Mesendoderm (in vitro differentiated cells): Measurements from ENCODE around the gene JMJD1C.
"Not testable (repeated sequence)": the region's sequence is repeated elsewhere in the genome, so short reads cannot be mapped to it uniquely, and the experiment has no call there.

ENCODE experiments used
- DNase-seq: peaks from one replicate; pipeline ENCODE4 v3.0.0; 2013
- H2AK5ac ChIP-seq: 2 replicates; pipeline ENCODE4 v1.6.1; 2013; ENCODE audit warnings: low read length, inconsistent platforms
- H2BK120ac ChIP-seq: 2 replicates; pipeline ENCODE4 v1.6.1; 2013; ENCODE audit warnings: low read depth, mild to moderate bottlenecking, low read length, moderate library complexity, mixed read lengths
- H2BK15ac ChIP-seq: replicated peaks from 2 replicates; pipeline ENCODE4 v1.6.1; 2013; ENCODE audit warnings: low read depth, mild to moderate bottlenecking, moderate library complexity
- H2BK5ac ChIP-seq: 2 replicates; pipeline ENCODE4 v1.6.1; 2013; ENCODE audit warnings: low read length, inconsistent platforms
- H3K18ac ChIP-seq: 2 replicates; pipeline ENCODE4 v1.6.1; 2013; ENCODE audit warnings: mild to moderate bottlenecking, low read length, mixed read lengths
- H3K23ac ChIP-seq: one replicate; pipeline ENCODE4 v1.6.1; 2013; ENCODE audit warnings: low read length
- H3K27ac ChIP-seq: 2 replicates; pipeline ENCODE4 v1.5.1; 2013; ENCODE audit warnings: low read depth, mild to moderate bottlenecking, inconsistent platforms, low read length, moderate library complexity
- H3K27me3 ChIP-seq: 2 replicates; pipeline ENCODE4 v1.6.1; 2013; ENCODE audit warnings: low read length, control low read depth, mild to moderate bottlenecking, inconsistent platforms; ENCODE audit not compliant: insufficient read depth, poor library complexity
- H3K36me3 ChIP-seq: 2 replicates; pipeline ENCODE4 v1.6.1; 2013; ENCODE audit warnings: low read length, inconsistent platforms; ENCODE audit not compliant: control insufficient read depth, insufficient read depth
- H3K4ac ChIP-seq: one replicate; pipeline ENCODE4 v1.6.1; 2013; ENCODE audit warnings: low read depth, mild to moderate bottlenecking, low read length, moderate library complexity
- H3K4me1 ChIP-seq: 2 replicates; pipeline ENCODE4 v1.6.1; 2013; ENCODE audit warnings: low read depth, low read length, inconsistent platforms; ENCODE audit not compliant: control insufficient read depth
- H3K4me2 ChIP-seq: 2 replicates; pipeline ENCODE4 v1.6.1; 2013; ENCODE audit warnings: low read length
- H3K4me3 ChIP-seq: 2 replicates; pipeline ENCODE4 v1.5.1; 2013; ENCODE audit warnings: mild to moderate bottlenecking, low read length
- H3K56ac ChIP-seq: one replicate; pipeline ENCODE4 v1.6.1; 2013; ENCODE audit warnings: low read length
- H3K79me1 ChIP-seq: 2 replicates; pipeline ENCODE4 v1.6.1; 2013; ENCODE audit warnings: low read length, inconsistent platforms
- H3K79me2 ChIP-seq: 2 replicates; pipeline ENCODE4 v1.6.1; 2013; ENCODE audit warnings: mild to moderate bottlenecking, low read length; ENCODE audit not compliant: control insufficient read depth, insufficient read depth
- H3K9ac ChIP-seq: 2 replicates; pipeline ENCODE4 v1.6.1; 2013; ENCODE audit warnings: low read length, inconsistent platforms
- H4K5ac ChIP-seq: one replicate; pipeline ENCODE4 v1.6.1; 2013; ENCODE audit warnings: low read length
- H4K8ac ChIP-seq: one replicate; pipeline ENCODE4 v1.6.1; 2013; ENCODE audit warnings: low read depth, mild to moderate bottlenecking, control low read depth, low read length, moderate library complexity
- WGBS: extraction: QIAGEN DNeasy Blood & Tissue Kit; methylation state at CpG from one replicate; pipeline ENCODE4 v1.1.7; 2013; ENCODE audit warnings: low lambda C conversion rate, missing lambda C conversion rate; ENCODE audit not compliant: insufficient coverage; ENCODE audit errors: extremely low coverage; 5-methylcytosine and 5-hydroxymethylcytosine counted together

The JMJD1C gene

GRCh38 chr10:63155388-63156020 lies 310.3 kb downstream of the JMJD1C start:
- Histone ChIP-seq H3K4me2 (no peak overlapping the region), H3K79me2 (no peaks in the 10 kb centered on the region), H3K27ac (no peak overlapping the region), H3K27me3 (no peaks in the 10 kb centered on the region), H2BK120ac (no peak overlapping the region), H3K23ac (no peak overlapping the region), H3K4me1 (no peaks in the 10 kb centered on the region), H3K4me3 (no peak overlapping the region), H3K56ac (no peak overlapping the region), H3K18ac (no peak overlapping the region), H3K9ac (no peak overlapping the region), H2BK15ac (no peak overlapping the region), H4K8ac (no peak overlapping the region), H2AK5ac (no peak overlapping the region), H2BK5ac (no peak overlapping the region), H3K4ac (no peak overlapping the region), H3K79me1 (no peaks in the 10 kb centered on the region), H3K36me3 (peaks cover 1% of the 10 kb centered on the region), H4K5ac (no peak overlapping the region)
- WGBS, result no CpG with 5 or more reads among the region's 8 CpGs
- no peak for DNase-seq

GRCh38 chr10:63154546-63155387 lies 311.0 kb downstream of the JMJD1C start:
- DNase-seq, result no peak
- peaks cover 1% of the 10 kb centered on the region for H3K79me1 ChIP-seq
- H2BK15ac ChIP-seq, result no peak overlapping the region
- no peak overlapping the region for H2BK5ac ChIP-seq
- no peak overlapping the region for H3K23ac ChIP-seq
- H3K4me1 ChIP-seq, result no peaks in the 10 kb centered on the region
- H3K18ac ChIP-seq, result no peak overlapping the region
- WGBS, result no CpG with 5 or more reads among the region's 6 CpGs
- no peak overlapping the region for H3K9ac ChIP-seq
- H3K56ac ChIP-seq, result no peak overlapping the region
- H4K8ac ChIP-seq, result no peak overlapping the region
- no peak overlapping the region for H3K4me3 ChIP-seq
- H3K27me3 ChIP-seq, result no peaks in the 10 kb centered on the region
- H3K79me2 ChIP-seq, result no peaks in the 10 kb centered on the region
- no peak overlapping the region for H2AK5ac ChIP-seq
- H2BK120ac ChIP-seq, result no peak overlapping the region
- H4K5ac ChIP-seq, result no peak overlapping the region
- H3K27ac ChIP-seq, result no peak overlapping the region
- no peak overlapping the region for H3K4me2 ChIP-seq
- H3K36me3 ChIP-seq, result peaks cover 1% of the 10 kb centered on the region
- H3K4ac ChIP-seq, result no peak overlapping the region

DNA sequence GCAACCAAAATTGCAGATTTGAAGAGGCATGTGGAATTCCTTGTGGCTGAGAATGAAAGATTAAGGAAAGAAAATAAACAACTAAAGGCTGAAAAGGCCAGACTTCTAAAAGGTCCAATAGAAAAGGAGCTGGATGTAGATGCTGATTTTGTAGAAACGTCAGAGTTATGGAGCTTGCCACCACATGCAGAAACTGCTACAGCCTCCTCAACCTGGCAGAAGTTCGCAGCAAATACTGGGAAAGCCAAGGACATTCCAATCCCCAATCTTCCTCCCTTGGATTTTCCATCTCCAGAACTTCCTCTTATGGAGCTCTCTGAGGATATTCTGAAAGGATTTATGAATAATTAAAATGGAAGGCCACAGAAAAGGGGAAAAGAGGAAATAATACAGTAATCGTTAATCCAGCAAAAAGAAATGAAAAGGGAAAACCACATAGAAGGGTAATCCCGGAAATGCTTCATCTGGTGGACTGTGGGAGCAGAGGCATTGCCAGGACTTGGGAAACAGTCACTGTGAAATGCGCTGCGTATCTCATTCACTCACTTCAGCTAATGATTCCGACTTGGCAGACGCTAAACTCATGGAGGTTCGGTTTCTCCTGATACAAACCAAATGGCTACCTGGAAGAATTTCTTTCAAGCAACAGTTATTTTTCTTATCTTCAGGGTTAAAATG lies 311.8 kb downstream of the JMJD1C start:
- H3K79me2 ChIP-seq, H3K36me3 ChIP-seq, H3K9ac ChIP-seq, H3K56ac ChIP-seq, H2BK5ac ChIP-seq, H3K4me2 ChIP-seq, H2BK120ac ChIP-seq, H3K27me3 ChIP-seq, H3K4me1 ChIP-seq, H3K4me3 ChIP-seq, H4K5ac ChIP-seq, H3K27ac ChIP-seq, H3K79me1 ChIP-seq, H3K23ac ChIP-seq, H2AK5ac ChIP-seq, H2BK15ac ChIP-seq, H4K8ac ChIP-seq, H3K18ac ChIP-seq, DNase-seq, H3K4ac ChIP-seq: not testable (repeated sequence)
- no CpG with 5 or more reads among the region's 9 CpGs for WGBS

GRCh38 chr10:63150745-63151144 lies 315.0 kb downstream of the JMJD1C start:
- no peak overlapping the region for H3K4me3 ChIP-seq
- no CpG with 5 or more reads among the region's 4 CpGs for WGBS

DNA sequence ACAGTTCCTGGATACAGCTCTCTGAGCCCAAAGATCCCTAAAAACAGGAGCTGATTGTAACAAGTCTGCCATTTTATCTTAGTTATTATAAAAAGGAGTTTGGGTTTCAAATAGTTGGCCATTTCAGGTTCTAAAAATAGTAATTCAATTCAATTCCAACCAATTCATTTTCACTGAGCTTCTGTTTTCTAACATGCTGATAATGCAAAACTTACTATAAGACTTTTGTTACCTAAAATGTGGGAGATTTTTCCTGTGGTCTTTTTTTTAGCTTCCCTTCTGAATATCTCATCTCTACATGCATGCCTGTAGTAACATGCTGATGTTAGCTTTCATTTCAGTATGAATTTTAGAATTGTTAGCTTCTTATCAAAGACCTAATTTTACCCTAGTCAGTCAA lies 319.3 kb downstream of the JMJD1C start:
- H3K79me1 ChIP-seq, result peaks cover 1% of the 10 kb centered on the region
- no peak overlapping the region for H4K5ac ChIP-seq
- no peak overlapping the region for H2BK15ac ChIP-seq
- H3K4me3 ChIP-seq, result no peak overlapping the region
- H3K18ac ChIP-seq, result no peak overlapping the region
- H3K27me3 ChIP-seq, result no peaks in the 10 kb centered on the region
- no peak overlapping the region for H2BK5ac ChIP-seq
- H2AK5ac ChIP-seq, result no peak overlapping the region
- no peak overlapping the region for H3K9ac ChIP-seq
- no peak for DNase-seq
- no peak overlapping the region for H3K4ac ChIP-seq
- H3K36me3 ChIP-seq, result no peaks in the 10 kb centered on the region
- H4K8ac ChIP-seq, result no peak overlapping the region
- peaks cover 11% of the 10 kb centered on the region for H3K79me2 ChIP-seq
- H3K4me2 ChIP-seq, result no peak overlapping the region
- no peak overlapping the region for H3K23ac ChIP-seq
- H3K27ac ChIP-seq, result no peak overlapping the region
- no peak overlapping the region for H3K56ac ChIP-seq
- H2BK120ac ChIP-seq, result no peak overlapping the region
- H3K4me1 ChIP-seq, result no peaks in the 10 kb centered on the region

More at GRCh38 chr10:63150745-63151144, 315.0 kb downstream of the JMJD1C start:
- no peak overlapping the region for H2AK5ac ChIP-seq
- H3K56ac ChIP-seq, result no peak overlapping the region
- H4K8ac ChIP-seq, result no peak overlapping the region
- no peak overlapping the region for H2BK120ac ChIP-seq
- no peaks in the 10 kb centered on the region for H3K79me2 ChIP-seq
- no peak overlapping the region for H2BK5ac ChIP-seq
- DNase-seq, result no peak
- H3K79me1 ChIP-seq, result peaks cover 1% of the 10 kb centered on the region
- H3K23ac ChIP-seq, result no peak overlapping the region
- H3K27ac ChIP-seq, result no peak overlapping the region
- no peak overlapping the region for H3K4me2 ChIP-seq
- no peak overlapping the region for H3K18ac ChIP-seq
- H4K5ac ChIP-seq, result no peak overlapping the region
- no peaks in the 10 kb centered on the region for H3K4me1 ChIP-seq
- H3K27me3 ChIP-seq, result no peaks in the 10 kb centered on the region
- no peak overlapping the region for H2BK15ac ChIP-seq
- H3K4ac ChIP-seq, result no peak overlapping the region
- peaks cover 1% of the 10 kb centered on the region for H3K36me3 ChIP-seq
- no peak overlapping the region for H3K9ac ChIP-seq
